GM18873 (cell line): ENCODE results near the gene VAMP4.
"Not testable (repeated sequence)": the region's sequence is repeated elsewhere in the genome, so short reads cannot be mapped to it uniquely, and the experiment has no call there.

ENCODE experiments used
- ATAC-seq: cut with Tn5 transposase; IDR thresholded peaks from one replicate; pipeline ENCODE4 v1.9.1; 2021; ENCODE audit warnings: mild to moderate bottlenecking, moderate library complexity, moderate number of reproducible peaks; ENCODE audit not compliant: unreplicated experiment, low FRiP score

The VAMP4 gene

GRCh38 chr1:171753182-171753581 is 11.3 kb upstream of the VAMP4 start:
- ATAC-seq: no peak

GRCh38 chr1:171751221-171751620 is 9.4 kb upstream of the VAMP4 start:
- no peak for ATAC-seq

GRCh38 chr1:171748651-171749050 is 6.8 kb upstream of the VAMP4 start:
- ATAC-seq: no peak

GRCh38 chr1:171744986-171745385 is 3.1 kb upstream of the VAMP4 start:
- ATAC-seq: no peak

GRCh38 chr1:171743081-171743870 is 1.4 kb upstream of the VAMP4 start:
- no peak for ATAC-seq

GRCh38 chr1:171742577-171742922 is 685 bp upstream of the VAMP4 start:
- no peak for ATAC-seq

GRCh38 chr1:171740987-171741871 is 636 bp downstream of the VAMP4 start:
- no peak for ATAC-seq

- ATAC-seq: no peak
These were observed 1.5 kb downstream of the VAMP4 start for GRCh38 chr1:171740356-171740863.

- no peak for ATAC-seq
These were observed 2.2 kb downstream of the VAMP4 start for GRCh38 chr1:171739656-171740055.

- no peak for ATAC-seq
These were observed 3.0 kb downstream of the VAMP4 start for GRCh38 chr1:171738911-171739310.

GRCh38 chr1:171736196-171736595 is 5.7 kb downstream of the VAMP4 start:
- ATAC-seq: no peak

- no peak for ATAC-seq
These were observed 11.8 kb downstream of the VAMP4 start for GRCh38 chr1:171730052-171730451.

GRCh38 chr1:171727778-171728177 is 14.1 kb downstream of the VAMP4 start:
- no peak for ATAC-seq

- not testable (repeated sequence) for ATAC-seq
These were observed 18.7 kb downstream of the VAMP4 start for GRCh38 chr1:171723180-171723579.

GRCh38 chr1:171718848-171719247 is 23.0 kb downstream of the VAMP4 start:
- ATAC-seq: no peak

GRCh38 chr1:171718216-171718615 is 23.6 kb downstream of the VAMP4 start:
- ATAC-seq: no peak

- no peak for ATAC-seq
These were observed 24.7 kb downstream of the VAMP4 start for GRCh38 chr1:171717062-171717718.

- no peak for ATAC-seq
These were observed 25.2 kb downstream of the VAMP4 start for GRCh38 chr1:171716616-171717015.

- ATAC-seq: no peak
These were observed 26.0 kb downstream of the VAMP4 start for GRCh38 chr1:171715813-171716251.

GRCh38 chr1:171712341-171712740 is 29.5 kb downstream of the VAMP4 start:
- no peak for ATAC-seq

- ATAC-seq: no peak
These were observed 30.2 kb downstream of the VAMP4 start for GRCh38 chr1:171711643-171712042.
